Left ventricle myocardium inferior (tissue), 1 donor: Measurements from ENCODE around the gene THOC7. TPM values are rescaled to one million over a fixed set of nuclear protein-coding genes. Genes with fewer than 3 reads are reported as not detected.

Experiments used
- DNase-seq: peaks from one replicate; pipeline ENCODE4 v3.0.0-alpha.2; 2020
- H3K27ac ChIP-seq: fragments of 200-600 bp; replicated peaks from 2 replicates; pipeline ENCODE4 v1.8.0; 2021
- H3K27me3 ChIP-seq: fragments of 200-600 bp; 2 replicates; pipeline ENCODE4 v1.8.0; 2021; ENCODE audit warnings: low read depth
- H3K36me3 ChIP-seq: fragments of 200-600 bp; 2 replicates; pipeline ENCODE4 v1.8.0; 2021
- H3K4me1 ChIP-seq: fragments of 200-600 bp; 2 replicates; pipeline ENCODE4 v1.8.0; 2021
- H3K4me3 ChIP-seq: fragments of 200-600 bp; 2 replicates; pipeline ENCODE4 v1.8.0; 2021; ENCODE audit warnings: mild to moderate bottlenecking, moderate library complexity
- H3K9me3 ChIP-seq: fragments of 200-600 bp; replicated peaks from 2 replicates; pipeline ENCODE4 v1.8.0; 2021
- CTCF ChIP-seq: fragments of 200-600 bp; IDR thresholded peaks from 2 replicates; pipeline ENCODE4 v1.8.0; 2021; ENCODE audit warnings: antibody characterized with exemption, mild to moderate bottlenecking, borderline replicate concordance
- intact Hi-C: fragments of 100-400 bp; cut with micrococcal nuclease; formaldehyde crosslinking; loops from one replicate; pipeline ENCODE4 v1.11.0; 2022
- total RNA-seq: library from RNA; stranded (reverse); fragmentation: NEBNext Ultra II Directional; extraction: Animal tissue kit (Norgen Biotek cat#: 25700); gene quantifications from one replicate; pipeline ENCODE4 v1.2.1, GENCODE V29; 2021
- donor health status: DM: no; HTN: yes; CAD: no; lungs with severe emphysema.

The THOC7 gene
- total RNA-seq, 1 donor from 2014 or later: 79.4 TPM

- Histone ChIP-seq H3K27me3 (no peaks in the 10 kb centered on the region), H3K4me1 (peaks cover 31% of the 10 kb centered on the region), H3K36me3 (no peaks in the 10 kb centered on the region), H3K27ac (no peak overlapping the region), H3K4me3 (no peak overlapping the region), H3K9me3 (no peaks in the 10 kb centered on the region)
- DNase-seq: no peak
- intact Hi-C loops: no loop called here
- TF ChIP-seq CTCF: no peak
These were observed 7.0 kb upstream of the THOC7 start for GRCh38 chr3:63870615-63871005.

GRCh38 chr3:63869940-63870614 is 6.5 kb upstream of the THOC7 start:
- no peak for TF ChIP-seq CTCF
- no peaks in the 10 kb centered on the region for H3K27me3 ChIP-seq
- no peaks in the 10 kb centered on the region for H3K9me3 ChIP-seq
- intact Hi-C loops: no loop called here
- no peak overlapping the region for H3K27ac ChIP-seq
- peaks cover 29% of the 10 kb centered on the region for H3K4me1 ChIP-seq
- DNase-seq: no peak
- no peaks in the 10 kb centered on the region for H3K36me3 ChIP-seq
- H3K4me3 ChIP-seq: no peak overlapping the region

GRCh38 chr3:63867225-63867624 is 3.6 kb upstream of the THOC7 start:
- Histone ChIP-seq H3K4me1 (peaks cover 40% of the 10 kb centered on the region), H3K36me3 (no peaks in the 10 kb centered on the region), H3K4me3 (no peak overlapping the region), H3K27ac (no peak overlapping the region), H3K9me3 (no peaks in the 10 kb centered on the region), H3K27me3 (no peaks in the 10 kb centered on the region)
- TF ChIP-seq CTCF: no peak
- no peak for DNase-seq
- intact Hi-C loops: no loop called here

- intact Hi-C loops: no loop called here
- TF ChIP-seq CTCF: no peak
- H3K27ac ChIP-seq: peak overlapping the region; percentile 90
These were observed 1.3 kb upstream of the THOC7 start for GRCh38 chr3:63864965-63865327.

GRCh38 chr3:63864008-63864964 is 681 bp upstream of the THOC7 start:
- peaks cover 31% of the 10 kb centered on the region for H3K4me1 ChIP-seq
- no peaks in the 10 kb centered on the region for H3K36me3 ChIP-seq
- no peaks in the 10 kb centered on the region for H3K27me3 ChIP-seq
- DNase-seq: peak; percentile 45
- TF ChIP-seq CTCF: no peak
- intact Hi-C loops: no loop called here
- H3K27ac ChIP-seq: peak overlapping the region; percentile 90
- no peaks in the 10 kb centered on the region for H3K9me3 ChIP-seq
- H3K4me3 ChIP-seq: peak overlapping the region; percentile 97

More at GRCh38 chr3:63864965-63865327, 1.3 kb upstream of the THOC7 start:
- DNase-seq: no peak
- H3K4me3 ChIP-seq: peak overlapping the region; percentile 97
- H3K36me3 ChIP-seq: no peaks in the 10 kb centered on the region
- H3K9me3 ChIP-seq: no peaks in the 10 kb centered on the region
- no peaks in the 10 kb centered on the region for H3K27me3 ChIP-seq
- H3K4me1 ChIP-seq: peaks cover 31% of the 10 kb centered on the region
